Stimulated activated CD4-positive, alpha-beta T cell treated with anti-CD3 and anti-CD28 coated beads, Interleukin-15, amount 100 ng/mL, for 1 hour (primary cell): ENCODE measurements around the gene SSTR5.

ENCODE experiments used
- DNase-seq, 2 donors: peaks; one replicate each; pipeline ENCODE4 v3.0.0-alpha.2; 2020; ENCODE audit warnings: low read depth in 1 of 2, low spot score in 1 of 2

SSTR5 gene

GRCh38 chr16:1039762-1040161, 32.8 kb upstream of the SSTR5 start:
- no peak for DNase-seq

GRCh38 chr16:1040346-1040745, 32.2 kb upstream of the SSTR5 start:
- no peak for DNase-seq

- DNase-seq, result no peak
Measured at GRCh38 chr16:1042049-1042744, 30.4 kb upstream of the SSTR5 start.

- no peak for DNase-seq
Measured at GRCh38 chr16:1042866-1043265, 29.7 kb upstream of the SSTR5 start.

- no peak for DNase-seq
Measured at GRCh38 chr16:1043881-1044451, 28.6 kb upstream of the SSTR5 start.

GRCh38 chr16:1044460-1045309, 27.9 kb upstream of the SSTR5 start:
- no peak for DNase-seq

- DNase-seq, result no peak
Measured at GRCh38 chr16:1045310-1045992, 27.1 kb upstream of the SSTR5 start.

- no peak for DNase-seq
Measured at GRCh38 chr16:1045993-1046911, 26.3 kb upstream of the SSTR5 start.

- no peak for DNase-seq
Measured at GRCh38 chr16:1047123-1047522, 25.4 kb upstream of the SSTR5 start.

- no peak for DNase-seq
Measured at GRCh38 chr16:1047801-1048200, 24.7 kb upstream of the SSTR5 start.

GRCh38 chr16:1048442-1049112, 24.0 kb upstream of the SSTR5 start:
- DNase-seq, result no peak

- DNase-seq, result no peak
Measured at GRCh38 chr16:1049113-1049975, 23.2 kb upstream of the SSTR5 start.

GRCh38 chr16:1049976-1050247, 22.6 kb upstream of the SSTR5 start:
- DNase-seq, result no peak

- no peak for DNase-seq
Measured at GRCh38 chr16:1050516-1050915, 22.0 kb upstream of the SSTR5 start.

GRCh38 chr16:1050921-1051320, 21.6 kb upstream of the SSTR5 start:
- no peak for DNase-seq

GRCh38 chr16:1051446-1051845, 21.1 kb upstream of the SSTR5 start:
- no peak for DNase-seq

- no peak for DNase-seq
Measured at GRCh38 chr16:1052721-1053120, 19.8 kb upstream of the SSTR5 start.

GRCh38 chr16:1053121-1053521, 19.4 kb upstream of the SSTR5 start:
- no peak for DNase-seq

- DNase-seq, result no peak
Measured at GRCh38 chr16:1053700-1054368, 18.7 kb upstream of the SSTR5 start.
